HEK293 (cell line): ENCODE results near the gene PUS7.
"Not testable (repeated sequence)": the region's sequence is repeated elsewhere in the genome, so short reads cannot be mapped to it uniquely, and the experiment has no call there.

Source experiments
- CTCF ChIA-PET: fragments of 350-600 bp; formaldehyde crosslinking; extraction: SDS; loops from one replicate; lab custom pipeline; 2021; ENCODE audit warnings: antibody characterized with exemption; lab: Yijun Ruan, JAX
- POLR2A ChIA-PET: fragments of 300-600 bp; formaldehyde crosslinking; extraction: SDS; loops from one replicate; lab custom pipeline; 2020; ENCODE audit warnings: antibody characterized with exemption, inconsistent platforms; lab: Yijun Ruan, JAX
- H3K27ac ChIP-seq: fragments of 200-500 bp; sonication (Bioruptor generic); 2 replicates; pipeline ENCODE4 v1.5.1; 2014; ENCODE audit warnings: low read depth, low read length, control low read depth, inconsistent platforms; ENCODE audit errors: extremely low read depth
- H3K36me3 ChIP-seq, 2 experiments: fragments of 200-500 bp in 1 of 2; sonication (Bioruptor generic) in 1 of 2; 1 replicate in 1 of 2; 2 replicates in 1 of 2; pipeline ENCODE4 v1.5.1; 2014 to 2017; ENCODE audit warnings: inconsistent platforms in 2 of 2, low read length in 2 of 2; ENCODE audit not compliant: control insufficient read depth in 2 of 2, insufficient read depth in 1 of 2
- H3K4me1 ChIP-seq: fragments of 200-500 bp; sonication (Bioruptor generic); 2 replicates; pipeline ENCODE4 v1.5.1; 2014; ENCODE audit warnings: mild to moderate bottlenecking, low read length, inconsistent platforms; ENCODE audit not compliant: control insufficient read depth, insufficient read depth
- H3K4me3 ChIP-seq: 2 replicates; pipeline ENCODE4 v1.5.1; 2011; ENCODE audit warnings: low read depth, mild to moderate bottlenecking, control low read depth, low read length, moderate library complexity
- H3K9me3 ChIP-seq: fragments of 200-500 bp; sonication (Bioruptor generic); 2 replicates; pipeline ENCODE4 v1.5.1; 2014; ENCODE audit warnings: low read depth, low read length, inconsistent platforms; ENCODE audit not compliant: control insufficient read depth, insufficient read depth
- BCL11A ChIP-seq: fragments of 450-650 bp; formaldehyde crosslinking; IDR thresholded peaks from 2 replicates; pipeline ENCODE4 v1.5.1; 2016; ENCODE audit warnings: low read depth, missing biosample characterization, missing genetic modification characterization
- GLI4 ChIP-seq: fragments of 450-650 bp; formaldehyde crosslinking; IDR thresholded peaks from 2 replicates; pipeline ENCODE4 v1.5.1; 2016; ENCODE audit warnings: missing biosample characterization, missing genetic modification characterization
- HOXC10 ChIP-seq: sonication (generic); formaldehyde crosslinking; IDR thresholded peaks from 2 replicates; pipeline ENCODE4 v1.8.1; 2023; ENCODE audit warnings: mild to moderate bottlenecking, missing genetic modification reagents
- KLF1 ChIP-seq: fragments of 450-650 bp; formaldehyde crosslinking; IDR thresholded peaks from 2 replicates; pipeline ENCODE4 v1.5.1; 2016; ENCODE audit warnings: missing biosample characterization, missing genetic modification characterization
- SCRT2 ChIP-seq: fragments of 450-650 bp; formaldehyde crosslinking; IDR thresholded peaks from 2 replicates; pipeline ENCODE4 v1.5.1; 2016; ENCODE audit warnings: missing biosample characterization, missing genetic modification characterization
- SP3 ChIP-seq: fragments of 450-650 bp; formaldehyde crosslinking; IDR thresholded peaks from 2 replicates; pipeline ENCODE4 v1.5.1; 2016; ENCODE audit warnings: missing biosample characterization, missing genetic modification characterization
- TCF7L2 ChIP-seq: IDR thresholded peaks from 2 replicates; pipeline ENCODE4 v1.6.1; 2011; ENCODE audit warnings: low read depth, mild to moderate bottlenecking, inconsistent platforms, low read length, moderate library complexity, borderline replicate concordance
- WT1 ChIP-seq: fragments of 450-650 bp; formaldehyde crosslinking; IDR thresholded peaks from 2 replicates; pipeline ENCODE4 v1.5.1; 2016; ENCODE audit warnings: missing biosample characterization, missing genetic modification characterization
- ZBTB10 ChIP-seq: fragments of 450-650 bp; formaldehyde crosslinking; IDR thresholded peaks from 2 replicates; pipeline ENCODE4 v1.5.1; 2016; ENCODE audit warnings: missing biosample characterization, missing genetic modification characterization
- ZFHX2 ChIP-seq: fragments of 450-650 bp; formaldehyde crosslinking; conservative IDR thresholded peaks from 2 replicates; pipeline ENCODE4 v1.5.1; 2016; ENCODE audit warnings: missing biosample characterization, missing genetic modification characterization
- ZFP37 ChIP-seq: fragments of 450-650 bp; formaldehyde crosslinking; IDR thresholded peaks from 2 replicates; pipeline ENCODE4 v1.5.1; 2016; ENCODE audit warnings: missing biosample characterization, missing genetic modification characterization
- ZNF24 ChIP-seq: fragments of 450-650 bp; formaldehyde crosslinking; IDR thresholded peaks from 2 replicates; pipeline ENCODE4 v1.5.1; 2016; ENCODE audit warnings: missing biosample characterization, missing genetic modification characterization
- ZNF248 ChIP-seq: fragments of 450-650 bp; formaldehyde crosslinking; IDR thresholded peaks from 2 replicates; pipeline ENCODE4 v1.5.1; 2017; ENCODE audit warnings: missing biosample characterization, missing genetic modification characterization
- ZNF274 ChIP-seq, 2 experiments: fragments of 200-500 bp in 1 of 2; fragments of 450-650 bp in 1 of 2; sonication (Bioruptor generic) in 1 of 2; formaldehyde crosslinking in 1 of 2; IDR thresholded peaks; 2 replicates each; pipeline versions ENCODE4 v1.5.1 to v1.6.1; 2014 to 2016; ENCODE audit warnings: borderline replicate concordance in 1 of 2, inconsistent platforms in 1 of 2, low read length in 1 of 2, missing biosample characterization in 1 of 2, missing genetic modification characterization in 1 of 2
- ZNF354C ChIP-seq: fragments of 450-650 bp; formaldehyde crosslinking; IDR thresholded peaks from 2 replicates; pipeline ENCODE4 v1.5.1; 2016; ENCODE audit warnings: missing biosample characterization, missing genetic modification characterization, low read depth, borderline replicate concordance
- ZNF423 ChIP-seq: fragments of 450-650 bp; formaldehyde crosslinking; IDR thresholded peaks from 2 replicates; pipeline ENCODE4 v1.5.1; 2016; ENCODE audit warnings: missing biosample characterization, missing genetic modification characterization
- ZNF621 ChIP-seq: fragments of 450-650 bp; formaldehyde crosslinking; IDR thresholded peaks from 2 replicates; pipeline ENCODE4 v1.5.1; 2017; ENCODE audit warnings: missing biosample characterization, missing genetic modification characterization
- ZNF654 ChIP-seq: fragments of 450-650 bp; formaldehyde crosslinking; IDR thresholded peaks from 2 replicates; pipeline ENCODE4 v1.5.1; 2016; ENCODE audit warnings: low read depth, missing biosample characterization, missing genetic modification characterization
- ZNF664 ChIP-seq: fragments of 450-650 bp; formaldehyde crosslinking; IDR thresholded peaks from 2 replicates; pipeline ENCODE4 v1.5.1; 2016; ENCODE audit warnings: missing biosample characterization, missing genetic modification characterization
- ZNF837 ChIP-seq: fragments of 450-650 bp; formaldehyde crosslinking; IDR thresholded peaks from 2 replicates; pipeline ENCODE4 v1.5.1; 2016; ENCODE audit warnings: missing biosample characterization, missing genetic modification characterization
- TF ChIP-seq, protein P1 (sequence below): fragments of 450-650 bp; formaldehyde crosslinking; IDR thresholded peaks from 2 replicates; pipeline ENCODE4 v1.5.1; 2016; ENCODE audit warnings: missing biosample characterization, missing genetic modification characterization, borderline replicate concordance
- TF ChIP-seq, protein P2 (sequence below): fragments of 450-650 bp; formaldehyde crosslinking; optimal IDR thresholded peaks from 2 replicates; pipeline ENCODE3; 2016; ENCODE audit warnings: missing biosample characterization, mild to moderate bottlenecking, missing genetic modification characterization
- TF ChIP-seq, protein P3 (sequence below): fragments of 450-650 bp; formaldehyde crosslinking; IDR thresholded peaks from 2 replicates; pipeline ENCODE4 v1.5.1; 2016; ENCODE audit warnings: missing biosample characterization, missing genetic modification characterization

PUS7 gene

DNA sequence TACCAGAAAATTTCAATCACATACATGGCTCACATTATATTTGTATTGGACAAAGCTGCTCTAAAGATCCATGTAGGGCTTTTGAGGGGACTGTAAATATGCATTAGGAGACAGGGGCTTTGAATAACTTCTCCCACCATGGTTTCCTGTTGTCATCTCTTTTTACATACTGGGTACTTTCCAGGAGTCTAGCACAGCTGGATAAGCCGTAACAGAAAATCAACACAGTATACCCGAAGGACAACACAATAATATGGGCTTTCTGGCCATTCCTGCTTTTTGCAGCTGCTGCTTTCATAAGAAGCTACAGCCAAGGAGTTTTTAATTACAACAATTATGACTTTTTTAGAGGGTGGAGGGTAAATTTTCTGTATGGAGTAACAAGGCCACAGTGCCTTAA, 70.0 kb downstream of the PUS7 start:
- TF ChIP-seq ZNF248 (tag by site-specific recombination) (no peak), SP3 (tag by site-specific recombination) (no peak), ZNF654 (tag by site-specific recombination) (no peak), ZFP37 (tag by site-specific recombination) (no peak), BCL11A (tag by site-specific recombination) (no peak), SCRT2 (tag by site-specific recombination) (no peak), WT1 (no peak)
- TF ChIP-seq, protein P1, sequence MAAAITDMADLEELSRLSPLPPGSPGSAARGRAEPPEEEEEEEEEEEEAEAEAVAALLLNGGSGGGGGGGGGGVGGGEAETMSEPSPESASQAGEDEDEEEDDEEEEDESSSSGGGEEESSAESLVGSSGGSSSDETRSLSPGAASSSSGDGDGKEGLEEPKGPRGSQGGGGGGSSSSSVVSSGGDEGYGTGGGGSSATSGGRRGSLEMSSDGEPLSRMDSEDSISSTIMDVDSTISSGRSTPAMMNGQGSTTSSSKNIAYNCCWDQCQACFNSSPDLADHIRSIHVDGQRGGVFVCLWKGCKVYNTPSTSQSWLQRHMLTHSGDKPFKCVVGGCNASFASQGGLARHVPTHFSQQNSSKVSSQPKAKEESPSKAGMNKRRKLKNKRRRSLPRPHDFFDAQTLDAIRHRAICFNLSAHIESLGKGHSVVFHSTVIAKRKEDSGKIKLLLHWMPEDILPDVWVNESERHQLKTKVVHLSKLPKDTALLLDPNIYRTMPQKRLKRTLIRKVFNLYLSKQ (tag by site-specific recombination): no peak
- TF ChIP-seq, protein P2, sequence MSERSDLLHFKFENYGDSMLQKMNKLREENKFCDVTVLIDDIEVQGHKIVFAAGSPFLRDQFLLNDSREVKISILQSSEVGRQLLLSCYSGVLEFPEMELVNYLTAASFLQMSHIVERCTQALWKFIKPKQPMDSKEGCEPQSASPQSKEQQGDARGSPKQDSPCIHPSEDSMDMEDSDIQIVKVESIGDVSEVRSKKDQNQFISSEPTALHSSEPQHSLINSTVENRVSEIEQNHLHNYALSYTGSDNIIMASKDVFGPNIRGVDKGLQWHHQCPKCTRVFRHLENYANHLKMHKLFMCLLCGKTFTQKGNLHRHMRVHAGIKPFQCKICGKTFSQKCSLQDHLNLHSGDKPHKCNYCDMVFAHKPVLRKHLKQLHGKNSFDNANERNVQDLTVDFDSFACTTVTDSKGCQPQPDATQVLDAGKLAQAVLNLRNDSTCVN (tag by site-specific recombination): no peak
- TF ChIP-seq, protein P3, sequence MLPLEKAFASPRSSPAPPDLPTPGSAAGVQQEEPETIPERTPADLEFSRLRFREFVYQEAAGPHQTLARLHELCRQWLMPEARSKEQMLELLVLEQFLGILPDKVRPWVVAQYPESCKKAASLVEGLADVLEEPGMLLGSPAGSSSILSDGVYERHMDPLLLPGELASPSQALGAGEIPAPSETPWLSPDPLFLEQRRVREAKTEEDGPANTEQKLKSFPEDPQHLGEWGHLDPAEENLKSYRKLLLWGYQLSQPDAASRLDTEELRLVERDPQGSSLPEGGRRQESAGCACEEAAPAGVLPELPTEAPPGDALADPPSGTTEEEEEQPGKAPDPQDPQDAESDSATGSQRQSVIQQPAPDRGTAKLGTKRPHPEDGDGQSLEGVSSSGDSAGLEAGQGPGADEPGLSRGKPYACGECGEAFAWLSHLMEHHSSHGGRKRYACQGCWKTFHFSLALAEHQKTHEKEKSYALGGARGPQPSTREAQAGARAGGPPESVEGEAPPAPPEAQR (tag by site-specific recombination): no peak
- TF ChIP-seq, all 188 proteins: peak for 0
- ChIA-PET POLR2A (no interaction called here), CTCF (interaction anchor here (0.6 kb wide), 1 partner anchor 1442 kb away, joined by 3 read pairs; no protein-coding TSS in a partner anchor)

DNA sequence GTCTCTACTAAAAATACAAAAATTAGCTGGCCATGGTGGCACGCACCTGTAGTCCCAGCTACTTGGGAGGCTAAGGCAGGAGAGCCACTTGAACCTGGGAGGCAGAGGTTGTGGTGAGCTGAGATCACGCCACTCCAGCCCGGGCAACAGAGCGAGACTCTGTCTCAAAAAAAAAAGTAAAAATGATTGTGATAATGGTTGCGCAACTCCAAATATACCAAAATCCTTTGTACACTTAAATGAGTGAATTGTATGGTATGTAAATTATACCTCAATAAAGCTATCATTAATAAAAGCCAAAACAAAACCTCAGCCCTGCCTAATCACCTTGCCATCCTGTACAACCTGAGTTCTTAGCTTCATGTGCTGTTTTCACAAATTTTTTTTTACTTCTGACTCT, 71.2 kb downstream of the PUS7 start:
- H3K9me3 ChIP-seq, H3K36me3 ChIP-seq, POLR2A ChIA-PET, H3K27ac ChIP-seq, H3K4me3 ChIP-seq, H3K4me1 ChIP-seq, CTCF ChIA-PET: not testable (repeated sequence)
- peak; percentile 12; the same call in 1 of the 2 replicates for TF ChIP-seq ZNF664 (tag by site-specific recombination)

More for the DNA sequence above, 70.0 kb downstream of the PUS7 start:
- H3K36me3 ChIP-seq: peaks cover 3% of the 10 kb centered on the region in 2 experiments; a peak in 2 of 3 replicates
- no peak overlapping the region for H3K4me3 ChIP-seq
- H3K4me1 ChIP-seq: no peaks in the 10 kb centered on the region
- H3K9me3 ChIP-seq: no peaks in the 10 kb centered on the region
- H3K27ac ChIP-seq: no peak overlapping the region

DNA sequence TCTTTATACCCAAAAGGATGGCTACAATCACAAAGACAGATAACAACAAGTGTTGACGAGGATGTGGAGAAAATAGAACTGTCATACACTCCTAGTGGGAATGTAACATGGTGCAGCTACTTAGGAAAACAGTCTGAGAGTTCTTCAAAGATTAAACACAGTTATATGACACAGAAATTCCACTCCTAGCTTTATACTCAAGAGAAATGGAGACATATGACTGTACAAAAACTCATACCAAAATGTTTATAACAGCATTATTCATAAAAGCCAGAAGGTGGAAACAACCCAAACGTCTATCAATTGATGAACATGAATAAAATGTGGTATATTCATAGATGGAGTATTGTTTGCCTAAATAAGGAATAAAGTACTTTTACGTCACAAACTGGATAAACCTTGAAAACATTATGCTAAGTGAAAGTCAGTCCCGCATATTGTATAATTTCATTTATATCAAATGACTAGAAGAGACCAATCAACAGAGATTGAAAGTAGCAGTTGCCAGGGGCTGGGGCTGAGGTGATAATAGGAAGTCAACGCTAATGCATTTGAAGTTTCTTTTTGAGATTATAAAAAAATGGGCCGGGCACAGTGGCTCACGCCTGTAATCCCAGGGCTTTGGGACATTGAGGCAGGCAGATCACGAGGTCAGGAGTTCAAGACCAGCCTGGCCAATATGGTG, 71.8 kb downstream of the PUS7 start:
- H3K4me1 ChIP-seq: no peaks in the 10 kb centered on the region
- ChIA-PET POLR2A (no interaction called here), CTCF (no interaction called here)
- H3K9me3 ChIP-seq: no peaks in the 10 kb centered on the region
- no peak overlapping the region for H3K27ac ChIP-seq
- TF ChIP-seq ZNF837 (tag by site-specific recombination) (no peak), ZNF274 (IDR thresholded peaks at IDR 0.05; ENCODE audit: low read length) (no peak), ZNF274 (tag by site-specific recombination; IDR thresholded peaks at IDR 0.05; ENCODE audit: borderline replicate concordance) (no peak), ZNF354C (tag by site-specific recombination) (no peak), ZNF24 (tag by site-specific recombination) (no peak), ZNF664 (tag by site-specific recombination) (no peak), TCF7L2 (no peak), KLF1 (tag by site-specific recombination) (no peak), GLI4 (tag by site-specific recombination) (no peak), ZNF423 (tag by site-specific recombination) (no peak), ZNF621 (tag by site-specific recombination) (no peak), HOXC10 (CRISPR knock-in tag) (no peak), ZBTB10 (tag by site-specific recombination) (no peak), ZFP37 (tag by site-specific recombination) (no peak), ZFHX2 (tag by site-specific recombination) (no peak)
- no peak overlapping the region for H3K4me3 ChIP-seq
- H3K36me3 ChIP-seq: no peaks in the 10 kb centered on the region
